Natural killer cell treated with Interleukin-12 subunit alpha and Interleukin-12 subunit beta and Interleukin-15 and Interleukin-18, amount 100 ng/mL, for 72 hours (primary cell): Measurements from ENCODE around the gene CDKN2B-AS1. TPM values are rescaled to one million over a fixed set of nuclear protein-coding genes. Genes with fewer than 3 reads are reported as not detected.

Experiments used
- ATAC-seq, 2 donors: fragments of 150-1000 bp; cut with Tn5 transposase in 1 of 2; sonication (Bioruptor Pico), chemical (Tn5 transposase) in 1 of 2; 2 replicates each; pipeline ENCODE4 v1.10.0; 2021
- DNase-seq: peaks from one replicate; pipeline ENCODE4 v3.0.0; 2022; ENCODE audit warnings: low spot score
- H3K27ac Mint-ChIP-seq, 2 donors: 1 replicate in 1 of 2; 2 replicates in 1 of 2; pipeline ENCODE4 v1.8.0; 2022; ENCODE audit warnings: mixed read lengths in 2 of 2, mild to moderate bottlenecking in 1 of 2, moderate library complexity in 1 of 2
- H3K27me3 Mint-ChIP-seq, 2 donors: 1 replicate in 1 of 2; 2 replicates in 1 of 2; pipeline ENCODE4 v1.8.0; 2022; ENCODE audit warnings: mixed read lengths in 2 of 2
- H3K36me3 Mint-ChIP-seq: one replicate; pipeline ENCODE4 v1.8.0; 2022; ENCODE audit warnings: mixed read lengths
- H3K4me1 Mint-ChIP-seq, 2 donors: 1 replicate in 1 of 2; 2 replicates in 1 of 2; pipeline ENCODE4 v1.8.0; 2022; ENCODE audit warnings: low read depth in 2 of 2, mixed read lengths in 2 of 2, mild to moderate bottlenecking in 1 of 2
- H3K4me3 Mint-ChIP-seq: one replicate; pipeline ENCODE4 v1.8.0; 2022; ENCODE audit warnings: mixed read lengths
- H3K9me3 Mint-ChIP-seq: 2 replicates; pipeline ENCODE4 v1.8.0; 2022; ENCODE audit warnings: mixed read lengths
- total RNA-seq, 2 donors: library from RNA; stranded (reverse); gene quantifications; one replicate each; pipeline ENCODE4 v1.2.3, GENCODE V29; 2022

CDKN2B-AS1 gene
- total RNA-seq, 2 donors from 2014 or later: 2.0 to 2.4 TPM

DNA sequence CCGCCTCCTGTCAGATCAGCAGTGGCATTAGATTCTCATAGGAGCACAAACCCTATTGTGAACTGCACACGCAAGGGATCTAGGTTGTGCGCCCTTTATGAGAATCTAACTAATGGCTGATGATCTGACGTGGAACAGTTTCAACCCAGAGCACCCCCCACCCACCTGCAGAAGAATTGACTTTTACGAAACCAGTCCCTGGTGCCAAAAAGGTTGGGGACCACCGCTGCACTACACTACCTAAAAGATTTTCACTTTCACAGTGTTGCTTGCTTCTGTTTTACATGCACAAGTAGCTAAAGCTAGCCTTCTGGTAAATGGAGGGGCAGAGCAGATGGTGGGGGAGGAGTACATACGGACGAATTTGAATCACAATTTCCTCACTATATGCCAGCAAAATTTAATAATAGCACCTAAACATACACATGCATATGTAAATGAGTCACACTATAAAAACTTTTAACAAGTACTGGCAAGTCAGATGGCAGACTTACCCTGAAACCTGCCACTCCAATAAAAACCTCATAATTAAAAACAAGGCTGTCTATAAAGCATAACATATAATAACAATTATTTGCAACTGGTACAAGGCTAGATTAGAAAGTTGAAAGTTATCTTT lies 38.5 kb downstream of the CDKN2B-AS1 start:
- Mint-ChIP-seq H3K4me1 (peaks cover 19 to 30% of the 10 kb centered on the region in 2 donors), H3K4me3 (no peak overlapping the region), H3K27me3 (no peaks in the 10 kb centered on the region), H3K36me3 (no peaks in the 10 kb centered on the region), H3K27ac (no peak overlapping the region), H3K9me3 (no peaks in the 10 kb centered on the region)
- ATAC-seq (no peak), DNase-seq (no peak)

GRCh38 chr9:22035591-22036011 lies 41.0 kb downstream of the CDKN2B-AS1 start:
- peak overlapping the region in 1 of 2 donors; percentile 46 for H3K27ac Mint-ChIP-seq

GRCh38 chr9:22036866-22037626 lies 42.5 kb downstream of the CDKN2B-AS1 start:
- Mint-ChIP-seq H3K27ac (peak overlapping the region in 1 of 2 donors; percentile 26), H3K4me3 (no peak overlapping the region), H3K27me3 (peaks cover 0 to 6% of the 10 kb centered on the region in 2 donors), H3K4me1 (peaks cover 13 to 22% of the 10 kb centered on the region in 2 donors), H3K9me3 (no peaks in the 10 kb centered on the region), H3K36me3 (no peaks in the 10 kb centered on the region)
- no peak for ATAC-seq
- no peak for DNase-seq

More at GRCh38 chr9:22035591-22036011, 41.0 kb downstream of the CDKN2B-AS1 start:
- Mint-ChIP-seq H3K4me3 (no peak overlapping the region), H3K36me3 (no peaks in the 10 kb centered on the region), H3K9me3 (no peaks in the 10 kb centered on the region), H3K4me1 (peaks cover 13 to 22% of the 10 kb centered on the region in 2 donors), H3K27me3 (no peaks in the 10 kb centered on the region)
- no peak for DNase-seq
- ATAC-seq: peak; percentile 69 to 86

DNA sequence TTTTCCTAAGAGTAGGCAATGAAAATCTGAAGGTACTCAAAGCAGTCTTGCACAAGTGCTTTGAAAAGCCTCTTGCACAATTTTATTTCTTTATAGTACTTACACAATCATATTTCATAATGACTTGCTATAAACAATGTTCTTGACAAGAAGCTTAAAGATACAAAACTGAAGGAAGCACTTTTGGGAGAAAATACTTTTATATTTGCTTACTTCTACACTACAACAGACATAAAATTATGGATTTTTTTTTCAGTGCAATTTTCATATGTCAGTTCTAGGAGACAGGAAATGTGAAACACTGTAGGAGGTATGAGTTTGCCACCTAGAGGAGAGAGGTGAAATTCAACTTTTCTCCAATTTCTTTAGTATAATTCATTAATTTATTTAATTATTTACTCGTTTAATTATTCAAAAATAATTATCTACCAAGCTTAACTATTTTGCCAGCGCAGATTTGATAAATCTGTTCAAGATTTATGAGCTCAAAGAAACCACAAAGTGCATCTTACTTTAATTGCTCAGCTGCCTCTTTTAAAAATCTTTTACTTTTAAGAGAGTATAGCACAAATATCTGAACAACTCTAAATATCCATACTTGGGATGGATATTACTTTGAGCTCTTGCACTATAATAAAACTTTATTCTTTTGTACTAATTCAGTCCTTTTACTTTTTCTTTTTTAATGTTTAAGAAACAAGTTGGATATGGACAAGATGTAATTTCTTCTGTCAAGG lies 43.5 kb downstream of the CDKN2B-AS1 start:
- Mint-ChIP-seq H3K36me3 (no peaks in the 10 kb centered on the region), H3K9me3 (no peaks in the 10 kb centered on the region), H3K4me1 (peaks cover 13 to 22% of the 10 kb centered on the region in 2 donors), H3K4me3 (no peak overlapping the region), H3K27me3 (peaks cover 0 to 6% of the 10 kb centered on the region in 2 donors), H3K27ac (peak overlapping the region in 1 of 2 donors; percentile 26)
- ATAC-seq (no peak), DNase-seq (no peak)

GRCh38 chr9:22039258-22039657 lies 44.7 kb downstream of the CDKN2B-AS1 start:
- ATAC-seq (no peak), DNase-seq (no peak)
- H3K27me3 Mint-ChIP-seq: peaks cover 8 to 9% of the 10 kb centered on the region in 2 donors
- H3K4me3 Mint-ChIP-seq: no peak overlapping the region
- no peaks in the 10 kb centered on the region for H3K9me3 Mint-ChIP-seq
- H3K27ac Mint-ChIP-seq: no peak overlapping the region
- H3K4me1 Mint-ChIP-seq: peaks cover 13 to 22% of the 10 kb centered on the region in 2 donors
- H3K36me3 Mint-ChIP-seq: no peaks in the 10 kb centered on the region

GRCh38 chr9:22040760-22041159 lies 46.2 kb downstream of the CDKN2B-AS1 start:
- Mint-ChIP-seq H3K9me3 (no peaks in the 10 kb centered on the region), H3K27ac (no peak overlapping the region), H3K4me1 (peaks cover 7 to 16% of the 10 kb centered on the region in 2 donors), H3K27me3 (peaks cover 12 to 13% of the 10 kb centered on the region in 2 donors), H3K4me3 (no peak overlapping the region), H3K36me3 (no peaks in the 10 kb centered on the region)
- no peak for ATAC-seq
- DNase-seq: no peak

- Mint-ChIP-seq H3K27me3 (peaks cover 13 to 15% of the 10 kb centered on the region in 2 donors), H3K36me3 (no peaks in the 10 kb centered on the region), H3K27ac (no peak overlapping the region), H3K4me3 (no peak overlapping the region), H3K9me3 (no peaks in the 10 kb centered on the region), H3K4me1 (peaks cover 4 to 12% of the 10 kb centered on the region in 2 donors)
- ATAC-seq (no peak), DNase-seq (no peak)
Observed at GRCh38 chr9:22041344-22041743, 46.8 kb downstream of the CDKN2B-AS1 start.

GRCh38 chr9:22041775-22042174 lies 47.2 kb downstream of the CDKN2B-AS1 start:
- peaks cover 13 to 18% of the 10 kb centered on the region in 2 donors for H3K27me3 Mint-ChIP-seq
- peaks cover 4 to 12% of the 10 kb centered on the region in 2 donors for H3K4me1 Mint-ChIP-seq

DNA sequence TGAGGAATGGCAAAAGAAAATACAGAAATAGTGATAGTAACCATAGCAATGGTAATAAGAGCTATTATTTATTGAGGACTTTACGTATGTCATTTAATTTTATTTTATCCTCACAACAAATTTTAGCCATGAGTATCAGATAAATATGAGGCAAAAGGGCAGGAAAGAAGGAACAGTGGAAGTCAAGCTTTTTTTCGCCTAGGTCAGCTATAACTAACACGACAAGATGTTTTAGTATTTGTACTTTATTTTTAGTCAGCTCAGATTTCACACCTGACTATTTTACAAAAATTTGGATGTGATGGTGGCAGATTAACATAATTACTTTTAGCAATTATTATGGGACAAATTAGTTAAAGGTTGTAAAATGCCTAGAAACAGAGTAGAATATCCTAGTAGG lies 49.3 kb downstream of the CDKN2B-AS1 start:
- peaks cover 13 to 18% of the 10 kb centered on the region in 2 donors for H3K27me3 Mint-ChIP-seq
- no peaks in the 10 kb centered on the region for H3K4me1 Mint-ChIP-seq
- ATAC-seq: no peak

More at GRCh38 chr9:22041775-22042174, 47.2 kb downstream of the CDKN2B-AS1 start:
- no peaks in the 10 kb centered on the region for H3K9me3 Mint-ChIP-seq
- H3K4me3 Mint-ChIP-seq: no peak overlapping the region
- H3K36me3 Mint-ChIP-seq: no peaks in the 10 kb centered on the region
- no peak overlapping the region for H3K27ac Mint-ChIP-seq
- no peak for DNase-seq
- no peak for ATAC-seq

GRCh38 chr9:22044583-22044982 lies 50.0 kb downstream of the CDKN2B-AS1 start:
- Mint-ChIP-seq H3K36me3 (peaks cover 5% of the 10 kb centered on the region), H3K9me3 (no peaks in the 10 kb centered on the region), H3K27ac (no peak overlapping the region), H3K27me3 (peaks cover 13 to 18% of the 10 kb centered on the region in 2 donors), H3K4me3 (no peak overlapping the region), H3K4me1 (no peaks in the 10 kb centered on the region)
- ATAC-seq (no peak), DNase-seq (no peak)

More for the DNA sequence above, 49.3 kb downstream of the CDKN2B-AS1 start:
- DNase-seq: no peak
- H3K4me3 Mint-ChIP-seq: no peak overlapping the region
- no peak overlapping the region for H3K27ac Mint-ChIP-seq
- H3K9me3 Mint-ChIP-seq: no peaks in the 10 kb centered on the region
- H3K36me3 Mint-ChIP-seq: peaks cover 5% of the 10 kb centered on the region

DNA sequence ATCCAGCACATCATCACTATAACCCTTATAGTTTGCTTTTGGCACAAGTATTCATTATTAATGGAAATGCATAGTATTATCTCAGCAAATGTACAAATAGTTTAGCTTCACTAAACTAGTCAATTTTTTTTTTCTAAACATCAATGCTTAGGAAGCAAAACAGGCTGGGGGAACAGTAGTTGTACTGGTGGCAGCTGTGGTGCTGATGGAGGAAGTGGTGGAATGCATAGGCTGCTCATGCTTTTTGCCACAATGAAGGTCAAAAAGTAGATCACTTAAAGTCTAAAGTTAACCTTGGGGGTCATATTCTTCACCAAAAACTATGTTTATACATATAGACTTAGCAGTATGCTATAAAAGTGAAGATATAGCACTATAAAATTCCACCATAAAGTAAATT lies 50.8 kb downstream of the CDKN2B-AS1 start:
- ATAC-seq (no peak), DNase-seq (no peak)
- peaks cover 5% of the 10 kb centered on the region for H3K36me3 Mint-ChIP-seq
- H3K4me1 Mint-ChIP-seq: no peaks in the 10 kb centered on the region
- H3K9me3 Mint-ChIP-seq: no peaks in the 10 kb centered on the region
- H3K27ac Mint-ChIP-seq: no peak overlapping the region
- no peak overlapping the region for H3K4me3 Mint-ChIP-seq
- H3K27me3 Mint-ChIP-seq: peaks cover 13 to 18% of the 10 kb centered on the region in 2 donors

DNA sequence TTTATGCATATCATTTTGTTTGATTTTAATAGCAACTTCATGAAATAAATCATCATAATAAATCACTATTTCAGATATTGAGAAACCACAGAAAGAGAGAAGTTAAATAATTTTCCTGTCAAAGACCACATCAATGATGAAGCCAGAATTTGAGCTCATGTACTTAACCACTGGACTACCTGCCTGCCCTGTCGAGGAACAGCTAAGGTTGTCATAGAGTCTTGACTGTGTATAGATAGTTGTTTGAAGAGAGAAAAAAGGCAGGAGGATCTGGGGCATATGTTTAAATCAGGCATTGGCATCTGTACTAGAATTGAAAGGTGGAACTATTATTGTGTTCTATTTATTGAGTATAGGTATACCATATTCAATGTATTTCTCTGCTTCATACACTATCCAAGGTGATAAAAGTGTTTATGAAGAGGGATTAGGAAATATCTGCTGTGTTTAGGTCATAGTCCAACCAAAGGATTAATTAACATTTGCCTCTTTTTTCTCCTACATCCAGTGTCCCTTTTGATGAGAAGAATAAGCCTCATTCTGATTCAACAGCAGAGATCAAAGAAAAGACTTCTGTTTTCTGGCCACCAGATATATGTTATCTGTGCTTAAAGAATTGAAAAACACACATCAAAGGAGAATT lies 51.8 kb downstream of the CDKN2B-AS1 start:
- peaks cover 11 to 13% of the 10 kb centered on the region in 2 donors for H3K27me3 Mint-ChIP-seq
- H3K27ac Mint-ChIP-seq: no peak overlapping the region

DNA sequence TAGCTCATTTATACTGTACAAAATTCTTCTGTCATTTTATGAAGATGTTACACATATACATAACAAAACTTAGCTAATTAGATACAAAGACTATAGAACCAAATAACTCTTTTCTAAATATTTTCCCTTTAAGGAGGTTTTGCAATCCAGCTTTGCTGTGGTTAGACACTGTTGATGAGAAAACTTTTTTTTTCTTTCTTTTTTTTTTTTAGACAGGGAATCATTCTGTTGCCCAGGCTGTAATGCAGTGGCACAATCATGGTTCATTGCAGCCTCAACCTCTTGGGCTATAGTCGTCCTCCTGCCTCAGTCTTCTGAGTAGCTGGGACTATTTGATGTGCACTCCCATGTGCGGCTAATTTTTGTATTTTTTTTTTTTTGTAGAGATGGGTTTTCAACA lies 53.0 kb downstream of the CDKN2B-AS1 start:
- H3K4me1 Mint-ChIP-seq: peaks cover 13 to 19% of the 10 kb centered on the region in 2 donors
- no peak overlapping the region for H3K4me3 Mint-ChIP-seq
- peaks cover 5% of the 10 kb centered on the region for H3K36me3 Mint-ChIP-seq
- H3K27ac Mint-ChIP-seq: no peak overlapping the region
- no peak for DNase-seq
- H3K27me3 Mint-ChIP-seq: peaks cover 11 to 13% of the 10 kb centered on the region in 2 donors
- H3K9me3 Mint-ChIP-seq: no peaks in the 10 kb centered on the region
- no peak for ATAC-seq

More for the DNA sequence above, 51.8 kb downstream of the CDKN2B-AS1 start:
- peaks cover 5% of the 10 kb centered on the region for H3K36me3 Mint-ChIP-seq
- H3K4me1 Mint-ChIP-seq: peaks cover 8% of the 10 kb centered on the region in 2 donors
- H3K4me3 Mint-ChIP-seq: no peak overlapping the region
- no peak for ATAC-seq
- DNase-seq: no peak
- no peaks in the 10 kb centered on the region for H3K9me3 Mint-ChIP-seq
